Smooth muscle cell (in vitro differentiated cells): ENCODE results near the gene PGLYRP1. TPM values are rescaled to one million over a fixed set of nuclear protein-coding genes. Genes with fewer than 3 reads are reported as not detected.

ENCODE experiments used
- DNase-seq: peaks from one replicate; lab custom pipeline; 2025; ENCODE audit not compliant: unreplicated experiment; lab: John Stamatoyannopoulos, UW
- H2AFZ ChIP-seq: fragments of 200-600 bp; sonication (generic); 2 replicates; pipeline ENCODE4 v1.6.0; 2016; ENCODE audit warnings: antibody characterized with exemption, low read depth, mild to moderate bottlenecking
- H3F3A ChIP-seq: fragments of 200-600 bp; sonication (generic); 2 replicates; pipeline ENCODE4 v1.6.0; 2017; ENCODE audit warnings: antibody characterized with exemption, low read depth
- H3K27ac ChIP-seq: fragments of 200-600 bp; sonication (generic); 2 replicates; pipeline ENCODE4 v1.5.1; 2016; ENCODE audit warnings: low read depth, mild to moderate bottlenecking
- H3K27me3 ChIP-seq: fragments of 200-600 bp; sonication (generic); 2 replicates; pipeline ENCODE4 v1.6.1; 2016; ENCODE audit warnings: low read depth, mild to moderate bottlenecking
- H3K36me3 ChIP-seq: fragments of 200-600 bp; sonication (generic); 2 replicates; pipeline ENCODE4 v1.5.1; 2016; ENCODE audit warnings: low read depth
- H3K4me1 ChIP-seq: fragments of 200-600 bp; sonication (generic); 2 replicates; pipeline ENCODE4 v1.5.1; 2016; ENCODE audit warnings: low read depth
- H3K4me2 ChIP-seq: fragments of 200-600 bp; sonication (generic); 2 replicates; pipeline ENCODE4 v1.6.0; 2016; ENCODE audit warnings: mild to moderate bottlenecking
- H3K4me3 ChIP-seq: fragments of 200-600 bp; sonication (generic); 2 replicates; pipeline ENCODE4 v1.5.1; 2016; ENCODE audit warnings: mild to moderate bottlenecking
- H3K79me2 ChIP-seq: fragments of 200-600 bp; sonication (generic); 2 replicates; pipeline ENCODE4 v1.6.0; 2016; ENCODE audit warnings: low read depth, mild to moderate bottlenecking
- H3K9ac ChIP-seq: fragments of 200-600 bp; sonication (generic); 2 replicates; pipeline ENCODE4 v1.6.0; 2016; ENCODE audit warnings: low read depth
- H3K9me3 ChIP-seq: fragments of 200-600 bp; sonication (generic); replicated peaks from 2 replicates; pipeline ENCODE4 v1.5.1; 2016; ENCODE audit warnings: low read depth
- H4K20me1 ChIP-seq: fragments of 200-600 bp; sonication (generic); 2 replicates; pipeline ENCODE4 v1.6.0; 2016; ENCODE audit warnings: low read depth
- WGBS: methylation state at CpG from one replicate; pipeline ENCODE4 v1.1.7; 2016; ENCODE audit warnings: low lambda C conversion rate; 5-methylcytosine and 5-hydroxymethylcytosine counted together
- polyA plus RNA-seq: library from polyadenylated mRNA; unstranded; fragments of >200 nt; fragmentation: Nextera tagmentation; extraction: Ambion mirVana; gene quantifications from 2 replicates; pipeline ENCODE4 v1.2.1, GENCODE V29; 2016
- total RNA-seq: library from RNA; depleted of rRNA; stranded (reverse); fragments of >200 nt; gene quantifications from 2 replicates; pipeline ENCODE4 v1.2.3, GENCODE V29; 2014
- TF ChIP-seq, protein P1 (sequence below): fragments of 200-600 bp; sonication (generic); IDR thresholded peaks from 2 replicates; pipeline ENCODE4 v1.5.1; 2017; ENCODE audit warnings: borderline replicate concordance, mild to moderate bottlenecking, antibody characterized with exemption; ENCODE audit not compliant: insufficient read depth, poor library complexity, severe bottlenecking

The PGLYRP1 gene
- total and polyA plus RNA-seq, 2 experiments from 2014 or later: not detected

DNA sequence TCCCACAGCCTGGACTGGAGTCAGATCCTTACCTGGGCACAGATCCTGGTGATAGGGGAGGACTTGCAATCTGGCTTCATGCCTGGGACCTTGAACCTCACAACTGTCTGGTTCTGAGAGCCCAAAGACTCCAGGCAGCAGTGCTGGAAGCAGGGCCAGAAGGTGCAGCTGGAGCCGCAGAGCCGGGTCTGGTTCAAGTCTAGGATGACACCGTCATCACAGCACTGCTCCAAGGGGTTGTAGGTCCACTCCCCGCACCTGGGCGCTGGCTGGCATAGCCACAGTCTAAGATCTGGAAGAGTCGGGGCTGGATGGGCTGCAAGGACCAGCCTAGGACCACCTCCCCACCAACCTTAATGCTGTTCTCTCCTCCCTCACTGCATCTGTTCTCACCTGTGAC lies 17.3 kb upstream of the PGLYRP1 start:
- H2AFZ ChIP-seq: no peak overlapping the region
- no peaks in the 10 kb centered on the region for H3K9me3 ChIP-seq
- H3K4me2 ChIP-seq: no peak overlapping the region
- H3K4me1 ChIP-seq: no peaks in the 10 kb centered on the region
- H3F3A ChIP-seq: no peaks in the 10 kb centered on the region
- no peak overlapping the region for H3K9ac ChIP-seq
- TF ChIP-seq, protein P1, sequence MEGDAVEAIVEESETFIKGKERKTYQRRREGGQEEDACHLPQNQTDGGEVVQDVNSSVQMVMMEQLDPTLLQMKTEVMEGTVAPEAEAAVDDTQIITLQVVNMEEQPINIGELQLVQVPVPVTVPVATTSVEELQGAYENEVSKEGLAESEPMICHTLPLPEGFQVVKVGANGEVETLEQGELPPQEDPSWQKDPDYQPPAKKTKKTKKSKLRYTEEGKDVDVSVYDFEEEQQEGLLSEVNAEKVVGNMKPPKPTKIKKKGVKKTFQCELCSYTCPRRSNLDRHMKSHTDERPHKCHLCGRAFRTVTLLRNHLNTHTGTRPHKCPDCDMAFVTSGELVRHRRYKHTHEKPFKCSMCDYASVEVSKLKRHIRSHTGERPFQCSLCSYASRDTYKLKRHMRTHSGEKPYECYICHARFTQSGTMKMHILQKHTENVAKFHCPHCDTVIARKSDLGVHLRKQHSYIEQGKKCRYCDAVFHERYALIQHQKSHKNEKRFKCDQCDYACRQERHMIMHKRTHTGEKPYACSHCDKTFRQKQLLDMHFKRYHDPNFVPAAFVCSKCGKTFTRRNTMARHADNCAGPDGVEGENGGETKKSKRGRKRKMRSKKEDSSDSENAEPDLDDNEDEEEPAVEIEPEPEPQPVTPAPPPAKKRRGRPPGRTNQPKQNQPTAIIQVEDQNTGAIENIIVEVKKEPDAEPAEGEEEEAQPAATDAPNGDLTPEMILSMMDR: no peak
- WGBS: 91% methylated on average over 6 of the region's 6 CpGs
- no peaks in the 10 kb centered on the region for H4K20me1 ChIP-seq
- no peak for DNase-seq
- H3K79me2 ChIP-seq: no peaks in the 10 kb centered on the region
- no peaks in the 10 kb centered on the region for H3K27me3 ChIP-seq
- H3K27ac ChIP-seq: no peak overlapping the region
- no peak overlapping the region for H3K4me3 ChIP-seq
- no peaks in the 10 kb centered on the region for H3K36me3 ChIP-seq

DNA sequence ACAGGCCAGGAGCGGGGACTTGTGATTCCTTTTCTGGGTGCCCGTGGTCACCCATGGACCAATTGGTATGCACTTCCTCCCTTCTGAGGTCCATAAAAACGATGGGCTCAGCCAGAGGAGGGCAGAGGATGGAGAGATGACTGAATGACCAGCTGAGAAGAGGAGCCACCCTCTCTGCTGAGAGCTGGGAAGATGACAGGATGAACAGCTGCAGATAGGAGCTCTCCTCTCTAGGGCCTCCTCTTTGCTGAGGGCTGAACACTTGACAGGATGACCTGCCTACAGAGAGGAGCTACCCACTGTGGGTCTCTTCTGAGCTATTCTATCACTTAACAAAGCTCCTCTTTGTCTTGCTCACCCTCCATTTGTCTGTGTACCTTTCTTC lies 13.9 kb upstream of the PGLYRP1 start:
- no peaks in the 10 kb centered on the region for H3K9me3 ChIP-seq
- DNase-seq: no peak
- WGBS: 81% methylated on average over 3 of the region's 3 CpGs
- H2AFZ ChIP-seq: no peak overlapping the region
- H3F3A ChIP-seq: no peaks in the 10 kb centered on the region
- H3K27ac ChIP-seq: no peak overlapping the region
- H3K27me3 ChIP-seq: no peaks in the 10 kb centered on the region
- no peak overlapping the region for H3K4me3 ChIP-seq
- H3K36me3 ChIP-seq: no peaks in the 10 kb centered on the region
- H3K4me2 ChIP-seq: no peak overlapping the region
- H3K79me2 ChIP-seq: no peaks in the 10 kb centered on the region
- no peak overlapping the region for H3K9ac ChIP-seq
- H4K20me1 ChIP-seq: no peaks in the 10 kb centered on the region
- TF ChIP-seq, protein P1: no peak
- H3K4me1 ChIP-seq: no peaks in the 10 kb centered on the region

DNA sequence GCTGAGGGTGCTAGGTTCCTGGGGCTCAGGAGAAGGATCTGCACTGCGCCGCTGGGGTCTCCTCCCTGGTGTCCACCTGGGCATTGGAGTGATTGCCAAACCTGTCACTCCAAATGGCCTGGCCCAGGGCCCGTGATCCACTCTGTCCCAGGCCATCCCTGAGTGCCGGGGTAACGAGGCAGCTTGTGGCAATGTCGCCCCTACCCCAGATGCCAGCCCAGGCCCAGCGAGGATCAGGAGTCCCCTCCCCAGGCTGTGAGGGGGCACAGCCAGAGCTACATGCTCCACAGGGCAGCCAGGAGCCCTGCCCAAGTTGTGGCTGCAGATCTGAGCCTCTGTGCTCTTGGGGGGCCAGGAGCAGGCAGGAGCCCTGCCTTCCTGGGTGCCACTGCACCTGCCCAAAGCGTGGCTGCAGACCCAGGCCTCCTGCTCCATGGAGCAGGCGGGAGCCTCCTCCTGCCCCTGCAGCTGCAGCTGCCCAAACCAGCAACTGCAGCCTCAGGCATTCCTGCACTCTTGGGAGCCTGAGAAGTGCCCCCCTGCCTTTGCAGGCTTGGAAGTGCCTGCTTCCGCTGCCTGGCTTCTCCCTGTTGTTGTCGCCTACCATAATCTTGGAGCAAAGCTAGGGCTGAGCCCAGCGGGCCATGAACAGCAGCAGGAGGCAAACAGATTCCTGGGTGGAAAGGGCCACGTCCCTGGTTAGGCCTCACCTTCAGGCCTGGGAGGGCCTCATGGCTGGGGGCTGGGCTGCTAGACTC lies 13.3 kb upstream of the PGLYRP1 start:
- WGBS: 91% methylated on average over 13 of the region's 13 CpGs

More for the DNA sequence above, 13.3 kb upstream of the PGLYRP1 start:
- H3K4me2 ChIP-seq: no peak overlapping the region
- DNase-seq: no peak
- no peak overlapping the region for H2AFZ ChIP-seq
- H3K4me1 ChIP-seq: no peaks in the 10 kb centered on the region
- no peak overlapping the region for H3K9ac ChIP-seq
- no peaks in the 10 kb centered on the region for H3K9me3 ChIP-seq
- no peak overlapping the region for H3K4me3 ChIP-seq
- no peaks in the 10 kb centered on the region for H3K36me3 ChIP-seq
- H3K79me2 ChIP-seq: no peaks in the 10 kb centered on the region
- TF ChIP-seq, protein P1: no peak
- no peaks in the 10 kb centered on the region for H4K20me1 ChIP-seq
- H3K27ac ChIP-seq: no peak overlapping the region
- H3K27me3 ChIP-seq: no peaks in the 10 kb centered on the region
- no peaks in the 10 kb centered on the region for H3F3A ChIP-seq
